Sigmoid colon (tissue), 7 donors: Measurements from ENCODE around the gene MRPL23. TPM values are rescaled to one million over a fixed set of nuclear protein-coding genes. Genes with fewer than 3 reads are reported as not detected.
A peak's percentile ranks its signal among the peaks of the same experiment; 100 is the strongest.

Experiments used
- DNase-seq: peaks from one replicate; pipeline ENCODE4 v3.0.0-alpha.2; 2019
- H3K27ac ChIP-seq, 4 donors: fragments of 200-600 bp; sonication (generic); one replicate each; pipeline ENCODE4 v1.5.1; 2016 to 2019; ENCODE audit warnings: mild to moderate bottlenecking in 1 of 4
- H3K27me3 ChIP-seq, 3 donors: fragments of 200-600 bp; sonication (generic); one replicate each; pipeline ENCODE4 v1.5.1; 2019; ENCODE audit warnings: mild to moderate bottlenecking in 1 of 3
- H3K36me3 ChIP-seq, 4 donors: fragments of 200-600 bp; sonication (generic); one replicate each; pipeline ENCODE4 v1.5.1; 2016 to 2019
- H3K4me1 ChIP-seq, 4 donors: fragments of 200-600 bp; sonication (generic); one replicate each; pipeline ENCODE4 v1.5.1; 2017 to 2019
- H3K4me3 ChIP-seq, 4 donors: fragments of 200-600 bp; sonication (generic); one replicate each; pipeline ENCODE4 v1.5.1; 2017 to 2019; ENCODE audit warnings: mild to moderate bottlenecking in 2 of 4, moderate library complexity in 1 of 4
- H3K9me3 ChIP-seq, 4 donors: fragments of 200-600 bp in 3 of 4; sonication (generic) in 3 of 4; one replicate each; pipeline versions ENCODE4 v1.5.1 to v1.6.1; 2013 to 2019
- EP300 ChIP-seq, 4 donors: sonication (generic); formaldehyde crosslinking; IDR thresholded peaks; one replicate each; pipeline ENCODE4 v1.6.1; 2017; ENCODE audit warnings: antibody characterized with exemption in 4 of 4
- POLR2A ChIP-seq, 2 donors: fragments of 450-650 bp; IDR thresholded peaks; one replicate each; pipeline ENCODE4 v1.6.1; 2016; ENCODE audit warnings: antibody characterized with exemption in 2 of 2, mild to moderate bottlenecking in 2 of 2, moderate library complexity in 2 of 2
- POLR2AphosphoS5 ChIP-seq, 4 donors: sonication (generic); formaldehyde crosslinking; IDR thresholded peaks; one replicate each; pipeline ENCODE4 v1.6.1; 2017; ENCODE audit warnings: antibody characterized with exemption in 4 of 4
- WGBS, 2 donors: extraction: QIAGEN DNeasy Blood & Tissue Kit; methylation state at CpG; one replicate each; pipeline ENCODE4 v1.1.7; 2013; 5-methylcytosine and 5-hydroxymethylcytosine counted together
- intact Hi-C: fragments of 100-400 bp; cut with DNase I; formaldehyde crosslinking; loops from one replicate; pipeline ENCODE4 v1.15.1; 2023
- polyA plus RNA-seq, 3 donors: library from polyadenylated mRNA; stranded (reverse); fragments of 200-250 nt; gene quantifications; one replicate each; pipeline ENCODE4 v1.2.3, GENCODE V29; 2013
- total RNA-seq, 4 donors: library from RNA; depleted of rRNA; stranded (reverse); fragments of >200 nt; gene quantifications; one replicate each; pipeline ENCODE4 v1.1.0, GENCODE V29; 2016
- TF ChIP-seq, protein P1 (sequence below), 4 experiments: fragments of 450-650 bp in 3 of 4; fragments of 200-600 bp in 1 of 4; IDR thresholded peaks; one replicate each; pipeline ENCODE4 v1.5.1; 2016 to 2019; ENCODE audit warnings: antibody characterized with exemption in 4 of 4, mild to moderate bottlenecking in 3 of 4, moderate library complexity in 2 of 4
- donor health status: healthy with polysubstance abuse.
- donor health status: Bipolar disorder and iron deficiency.
- donor health status: healthy.

Gene MRPL23
- total and polyA plus RNA-seq, 7 donors: 61.2 to 189 (median 82.9) TPM

DNA sequence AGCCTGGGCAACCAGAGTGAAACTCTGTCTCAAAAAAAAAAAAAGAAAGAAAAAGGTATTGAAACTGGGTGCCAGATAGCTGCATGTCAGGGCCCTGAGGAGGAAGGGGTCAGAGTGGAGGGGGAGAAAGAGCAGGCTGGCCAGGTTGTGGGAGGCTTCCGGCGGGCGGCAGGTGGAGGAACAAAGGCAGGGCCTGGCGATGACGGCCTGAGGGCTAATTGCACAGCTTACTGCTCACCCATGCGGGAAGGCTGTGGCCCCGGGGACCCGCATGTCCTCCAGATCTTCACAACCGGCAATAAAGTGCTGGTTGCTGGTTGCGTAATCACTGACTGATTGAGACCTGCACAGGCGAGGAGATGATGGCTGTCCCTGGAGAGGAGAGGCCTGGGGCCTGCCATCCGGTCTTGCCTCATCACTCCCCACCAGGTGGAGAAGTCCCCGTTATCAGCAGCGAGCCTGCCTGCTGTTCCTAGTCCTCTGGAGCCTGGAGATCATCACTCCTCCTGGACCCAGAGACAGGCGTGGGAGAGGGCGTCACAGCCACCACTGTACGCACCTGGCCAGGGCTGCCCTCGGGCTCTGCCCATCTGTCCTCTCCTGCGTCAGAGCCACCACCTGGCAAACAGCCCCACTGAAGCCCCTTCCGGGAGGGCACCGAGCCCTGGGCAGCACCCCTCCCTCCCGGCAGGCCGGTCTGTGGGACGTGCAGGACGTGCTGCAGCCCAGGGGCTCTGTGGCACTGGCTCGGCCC is 31.8 kb downstream of the MRPL23 start:
- intact Hi-C loops: no loop called here
- H3K4me1 ChIP-seq: no peaks in the 10 kb centered on the region
- H3K36me3 ChIP-seq: no peaks in the 10 kb centered on the region
- peak; percentile 21 for DNase-seq
- H3K27ac ChIP-seq: no peak overlapping the region
- H3K27me3 ChIP-seq: no peaks in the 10 kb centered on the region
- TF ChIP-seq POLR2A (IDR thresholded peaks at IDR 0.05) (no peak), POLR2AphosphoS5 (IDR thresholded peaks at IDR 0.05) (no peak)
- no peaks in the 10 kb centered on the region for H3K9me3 ChIP-seq
- no peak overlapping the region for H3K4me3 ChIP-seq
- 23 to 71% methylated on average over 10 of the region's 26 CpGs for WGBS, 2 donors

DNA sequence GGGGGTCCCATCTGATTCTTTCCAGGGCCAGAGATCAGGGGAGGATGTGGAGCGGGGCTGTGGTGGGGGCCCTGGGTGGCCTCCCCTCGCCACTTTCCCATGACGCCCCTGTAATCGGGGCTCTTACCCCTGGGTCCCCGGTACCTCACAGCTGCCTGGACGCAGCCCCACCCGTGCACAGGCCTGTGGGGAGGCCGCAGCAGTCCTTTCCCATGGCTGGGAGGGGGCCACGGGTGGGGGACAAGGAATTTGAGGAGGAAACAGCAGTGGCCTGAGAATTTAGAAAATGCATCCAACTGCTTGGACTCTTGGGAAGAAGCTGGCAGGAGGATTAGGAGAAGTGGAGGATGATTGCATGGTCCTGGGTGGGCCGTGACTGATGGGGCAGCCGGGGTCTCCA is 32.5 kb downstream of the MRPL23 start:
- Histone ChIP-seq H3K4me3 (no peak overlapping the region), H3K27me3 (no peaks in the 10 kb centered on the region), H3K4me1 (no peaks in the 10 kb centered on the region), H3K27ac (no peak overlapping the region), H3K36me3 (no peaks in the 10 kb centered on the region), H3K9me3 (no peaks in the 10 kb centered on the region)
- TF ChIP-seq EP300 (IDR thresholded peaks at IDR 0.05) (no peak), POLR2A (IDR thresholded peaks at IDR 0.05) (no peak), POLR2AphosphoS5 (IDR thresholded peaks at IDR 0.05) (no peak)
- TF ChIP-seq, protein P1, sequence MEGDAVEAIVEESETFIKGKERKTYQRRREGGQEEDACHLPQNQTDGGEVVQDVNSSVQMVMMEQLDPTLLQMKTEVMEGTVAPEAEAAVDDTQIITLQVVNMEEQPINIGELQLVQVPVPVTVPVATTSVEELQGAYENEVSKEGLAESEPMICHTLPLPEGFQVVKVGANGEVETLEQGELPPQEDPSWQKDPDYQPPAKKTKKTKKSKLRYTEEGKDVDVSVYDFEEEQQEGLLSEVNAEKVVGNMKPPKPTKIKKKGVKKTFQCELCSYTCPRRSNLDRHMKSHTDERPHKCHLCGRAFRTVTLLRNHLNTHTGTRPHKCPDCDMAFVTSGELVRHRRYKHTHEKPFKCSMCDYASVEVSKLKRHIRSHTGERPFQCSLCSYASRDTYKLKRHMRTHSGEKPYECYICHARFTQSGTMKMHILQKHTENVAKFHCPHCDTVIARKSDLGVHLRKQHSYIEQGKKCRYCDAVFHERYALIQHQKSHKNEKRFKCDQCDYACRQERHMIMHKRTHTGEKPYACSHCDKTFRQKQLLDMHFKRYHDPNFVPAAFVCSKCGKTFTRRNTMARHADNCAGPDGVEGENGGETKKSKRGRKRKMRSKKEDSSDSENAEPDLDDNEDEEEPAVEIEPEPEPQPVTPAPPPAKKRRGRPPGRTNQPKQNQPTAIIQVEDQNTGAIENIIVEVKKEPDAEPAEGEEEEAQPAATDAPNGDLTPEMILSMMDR (IDR thresholded peaks at IDR 0.05): no peak
- DNase-seq: no peak
- 72 to 85% methylated on average over 4 to 5 of the region's 11 CpGs for WGBS, 2 donors
- intact Hi-C loops: no loop called here

DNA sequence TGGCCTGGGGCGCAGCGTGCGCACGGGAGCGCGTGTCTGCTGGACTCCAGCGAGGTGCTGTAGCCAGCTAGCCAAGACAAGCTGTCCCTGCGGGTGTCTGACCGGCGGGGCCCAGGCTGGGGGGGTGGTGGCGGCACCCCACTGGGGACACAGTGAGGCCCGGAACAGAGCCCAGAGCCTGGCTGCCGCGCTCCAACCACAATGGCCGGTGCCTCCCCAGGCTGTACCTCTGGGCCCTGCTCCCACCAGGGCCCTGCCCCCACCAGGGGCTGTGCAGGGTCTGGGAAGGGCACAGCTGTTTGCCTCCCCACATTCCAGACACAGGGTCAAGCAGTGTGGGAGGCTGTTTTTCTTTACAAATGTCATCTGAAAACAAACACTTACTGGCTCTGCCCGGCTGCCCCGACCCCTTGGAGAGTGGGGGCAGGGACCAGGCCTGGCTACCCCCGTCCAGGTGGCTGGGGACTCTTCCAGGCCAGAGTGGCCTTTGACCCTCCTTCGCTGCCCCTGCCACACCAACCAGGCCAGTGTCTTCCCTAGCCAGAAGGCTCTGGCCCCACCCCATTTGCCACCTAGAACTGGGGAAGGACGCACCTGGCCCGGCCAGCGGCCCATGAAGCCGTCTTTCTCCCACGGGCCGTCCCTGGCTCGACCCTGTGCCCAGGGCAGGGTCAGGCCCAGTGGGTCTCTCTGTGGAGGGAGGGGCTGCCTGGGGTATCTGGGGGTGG is 35.9 kb downstream of the MRPL23 start:
- no CpG with 5 or more reads among the region's 26 CpGs for WGBS, 2 donors
- intact Hi-C loops: no loop called here
- Histone ChIP-seq H3K9me3 (no peaks in the 10 kb centered on the region), H3K4me1 (no peaks in the 10 kb centered on the region), H3K27ac (no peak overlapping the region), H3K4me3 (no peak overlapping the region), H3K27me3 (no peaks in the 10 kb centered on the region), H3K36me3 (no peaks in the 10 kb centered on the region)
- TF ChIP-seq POLR2A (IDR thresholded peaks at IDR 0.05) (no peak), POLR2AphosphoS5 (IDR thresholded peaks at IDR 0.05) (no peak), EP300 (IDR thresholded peaks at IDR 0.05) (no peak)
- TF ChIP-seq, protein P1 (IDR thresholded peaks at IDR 0.05): no peak
- no peak for DNase-seq

DNA sequence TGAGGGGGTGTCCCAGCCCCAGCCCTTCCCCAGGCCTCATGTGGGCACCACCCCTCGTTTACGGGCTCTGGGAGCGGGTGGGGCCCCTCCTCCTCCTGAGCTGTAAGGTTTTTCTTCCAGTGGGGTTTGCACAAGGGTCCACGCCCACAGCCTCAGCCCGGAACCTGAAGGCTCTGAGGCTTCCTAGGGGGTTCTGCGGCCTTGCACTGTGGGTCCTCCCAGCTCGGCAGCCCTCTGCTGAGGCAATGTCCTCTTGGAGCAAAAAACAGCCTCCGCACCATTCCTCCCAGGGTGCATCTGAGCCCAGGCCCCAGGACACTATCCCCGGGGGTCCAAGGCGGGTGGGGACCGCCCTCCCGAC is 36.4 kb downstream of the MRPL23 start:
- Histone ChIP-seq H3K36me3 (no peaks in the 10 kb centered on the region), H3K27me3 (no peaks in the 10 kb centered on the region), H3K27ac (no peak overlapping the region), H3K9me3 (no peaks in the 10 kb centered on the region), H3K4me3 (no peak overlapping the region), H3K4me1 (no peaks in the 10 kb centered on the region)
- WGBS, 2 donors: 54 to 79% methylated on average over 12 of the region's 12 CpGs
- peak; percentile 19 for DNase-seq
- TF ChIP-seq EP300 (IDR thresholded peaks at IDR 0.05): no peak
- no peak for TF ChIP-seq POLR2AphosphoS5 (IDR thresholded peaks at IDR 0.05)
- TF ChIP-seq, protein P1 (IDR thresholded peaks at IDR 0.05): no peak
- TF ChIP-seq POLR2A (IDR thresholded peaks at IDR 0.05): no peak
- intact Hi-C loops: no loop called here

DNA sequence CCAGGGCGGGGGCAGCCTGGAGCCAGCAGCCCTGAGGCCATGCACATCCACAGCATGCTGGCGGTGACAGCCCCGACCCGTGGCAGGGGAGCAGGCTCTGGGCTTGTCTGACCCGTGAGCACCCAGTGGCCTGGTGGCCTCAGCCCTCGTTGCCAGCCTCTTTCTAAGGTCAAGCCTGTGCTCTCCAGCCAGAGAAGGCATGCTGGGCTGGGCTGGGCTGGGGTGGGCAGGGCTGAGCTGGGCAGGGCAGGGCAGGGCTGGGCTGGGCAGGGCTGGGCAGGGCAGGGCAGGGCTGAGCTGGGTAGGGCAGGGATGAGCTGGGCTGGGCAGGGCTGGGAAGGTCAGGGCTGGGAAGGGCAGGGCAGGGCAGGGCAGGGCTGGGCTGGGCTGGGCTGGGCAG is 39.9 kb downstream of the MRPL23 start:
- no peak overlapping the region for H3K27ac ChIP-seq
- H3K27me3 ChIP-seq: no peaks in the 10 kb centered on the region
- no peaks in the 10 kb centered on the region for H3K4me1 ChIP-seq
- no peak for DNase-seq
- TF ChIP-seq POLR2A (IDR thresholded peaks at IDR 0.05) (no peak), POLR2AphosphoS5 (IDR thresholded peaks at IDR 0.05) (no peak), EP300 (IDR thresholded peaks at IDR 0.05) (no peak)
- TF ChIP-seq, protein P1 (IDR thresholded peaks at IDR 0.05): no peak
- intact Hi-C loops: no loop called here
- no peak overlapping the region for H3K4me3 ChIP-seq
- H3K36me3 ChIP-seq: no peaks in the 10 kb centered on the region
- H3K9me3 ChIP-seq: no peaks in the 10 kb centered on the region
- no CpG with 5 or more reads among the region's 6 CpGs for WGBS, 2 donors
